ENCODE results near the gene SCARF1. TPM values are rescaled to one million over a fixed set of nuclear protein-coding genes. Genes with fewer than 3 reads are reported as not detected.

The SCARF1 gene
- total RNA-seq, 1 donor from 2014 or later: 0.97 TPM

GRCh38 chr17:1648963-1649843 is 3.7 kb upstream of the SCARF1 start:
- peak; percentile 96 for DNase-seq (ENCODE audit: extremely low spot score, unreplicated experiment)
- Mint-ChIP-seq H3K36me3 (peaks cover 14% of the 10 kb centered on the region), H3K4me1 (ENCODE audit: unreplicated experiment) (peaks cover 8% of the 10 kb centered on the region), H3K4me3 (peak overlapping the region; percentile 71), H3K27ac (no peak overlapping the region), H3K27me3 (peaks cover 4% of the 10 kb centered on the region), H3K9me3 (no peaks in the 10 kb centered on the region)
- peak; percentile 86 for TF ChIP-seq CTCF (conservative IDR thresholded peaks at IDR 0.05)

- H3K27me3 Mint-ChIP-seq: peaks cover 7% of the 10 kb centered on the region
- H3K4me3 Mint-ChIP-seq: peak overlapping the region; percentile 71
Observed at GRCh38 chr17:1648173-1648962, 2.8 kb upstream of the SCARF1 start.

GRCh38 chr17:1647802-1648171 is 2.3 kb upstream of the SCARF1 start:
- Mint-ChIP-seq H3K4me3 (peak overlapping the region; percentile 47), H3K27ac (peak overlapping the region; percentile 84), H3K27me3 (peaks cover 7% of the 10 kb centered on the region), H3K36me3 (peaks cover 4% of the 10 kb centered on the region), H3K4me1 (ENCODE audit: unreplicated experiment) (peaks cover 11% of the 10 kb centered on the region), H3K9me3 (no peaks in the 10 kb centered on the region)
- no peak for DNase-seq (ENCODE audit: extremely low spot score, unreplicated experiment)
- TF ChIP-seq CTCF (conservative IDR thresholded peaks at IDR 0.05): no peak

More at GRCh38 chr17:1648173-1648962, 2.8 kb upstream of the SCARF1 start:
- Mint-ChIP-seq H3K9me3 (no peaks in the 10 kb centered on the region), H3K4me1 (ENCODE audit: unreplicated experiment) (peaks cover 11% of the 10 kb centered on the region), H3K27ac (no peak overlapping the region), H3K36me3 (peaks cover 8% of the 10 kb centered on the region)
- peak; percentile 72 for DNase-seq (ENCODE audit: extremely low spot score, unreplicated experiment)
- no peak for TF ChIP-seq CTCF (conservative IDR thresholded peaks at IDR 0.05)

GRCh38 chr17:1646199-1646875 is 805 bp upstream of the SCARF1 start:
- Mint-ChIP-seq H3K4me3 (peak overlapping the region; percentile 45), H3K36me3 (no peaks in the 10 kb centered on the region), H3K4me1 (ENCODE audit: unreplicated experiment) (peaks cover 12% of the 10 kb centered on the region), H3K27me3 (peaks cover 12% of the 10 kb centered on the region), H3K9me3 (no peaks in the 10 kb centered on the region), H3K27ac (no peak overlapping the region)
- DNase-seq (ENCODE audit: extremely low spot score, unreplicated experiment): no peak
- TF ChIP-seq CTCF (conservative IDR thresholded peaks at IDR 0.05): no peak

- no peak for DNase-seq (ENCODE audit: extremely low spot score, unreplicated experiment)
- H3K27me3 Mint-ChIP-seq: peaks cover 15% of the 10 kb centered on the region
- no peaks in the 10 kb centered on the region for H3K9me3 Mint-ChIP-seq
- H3K27ac Mint-ChIP-seq: peak overlapping the region; percentile 80
- TF ChIP-seq CTCF (conservative IDR thresholded peaks at IDR 0.05): no peak
- no peaks in the 10 kb centered on the region for H3K36me3 Mint-ChIP-seq
- peak overlapping the region; percentile 88 for H3K4me3 Mint-ChIP-seq
- peaks cover 18% of the 10 kb centered on the region for H3K4me1 Mint-ChIP-seq (ENCODE audit: unreplicated experiment)
Observed at GRCh38 chr17:1644493-1645206, 882 bp downstream of the SCARF1 start.

Measured in type B pancreatic cell (in vitro differentiated cells).